HG02870 (cell line): ENCODE data around the gene KL.

Experiments used
- ATAC-seq: cut with Tn5 transposase; IDR thresholded peaks from one replicate; pipeline ENCODE4 v1.9.1; 2021; ENCODE audit warnings: mild to moderate bottlenecking, moderate library complexity; ENCODE audit not compliant: unreplicated experiment

KL gene

GRCh38 chr13:33016414-33017322 is at the start of gene KL:
Gene KL, plus strand, starts transcription at chr13:33016423. Its CDS starts 18 bp downstream, at chr13:33016441.
- no peak for ATAC-seq

GRCh38 chr13:32967584-32968182 is 48.5 kb upstream of the KL start:
- no peak for ATAC-seq

- no peak for ATAC-seq
These were observed 47.9 kb upstream of the KL start for GRCh38 chr13:32968316-32968715.

GRCh38 chr13:32968793-32969192 is 47.4 kb upstream of the KL start:
- ATAC-seq: no peak

- ATAC-seq: peak; percentile 97
These were observed 46.7 kb upstream of the KL start for GRCh38 chr13:32969516-32969941.

- ATAC-seq: no peak
These were observed 40.0 kb upstream of the KL start for GRCh38 chr13:32976056-32976805.

GRCh38 chr13:32976912-32977311 is 39.3 kb upstream of the KL start:
- ATAC-seq: no peak

GRCh38 chr13:32977321-32977720 is 38.9 kb upstream of the KL start:
- ATAC-seq: no peak

GRCh38 chr13:32978278-32978677 is 37.9 kb upstream of the KL start:
- no peak for ATAC-seq

GRCh38 chr13:32983058-32983457 is 33.2 kb upstream of the KL start:
- no peak for ATAC-seq

GRCh38 chr13:32984857-32985626 is 31.2 kb upstream of the KL start:
- ATAC-seq: no peak

- ATAC-seq: no peak
These were observed 29.7 kb upstream of the KL start for GRCh38 chr13:32986552-32986951.

GRCh38 chr13:32987462-32987861 is 28.8 kb upstream of the KL start:
- ATAC-seq: no peak

- no peak for ATAC-seq
These were observed 27.5 kb upstream of the KL start for GRCh38 chr13:32988608-32989289.

GRCh38 chr13:32989290-32989667 is 26.9 kb upstream of the KL start:
- no peak for ATAC-seq

GRCh38 chr13:32989942-32990341 is 26.3 kb upstream of the KL start:
- no peak for ATAC-seq

GRCh38 chr13:32993145-32993544 is 23.1 kb upstream of the KL start:
- no peak for ATAC-seq

- no peak for ATAC-seq
These were observed 18.8 kb upstream of the KL start for GRCh38 chr13:32997399-32997798.

- no peak for ATAC-seq
These were observed 17.3 kb upstream of the KL start for GRCh38 chr13:32998966-32999365.

- no peak for ATAC-seq
These were observed 15.9 kb upstream of the KL start for GRCh38 chr13:33000365-33000764.
